ENCODE measurements around the gene DNAH6.

Gene DNAH6

DNA sequence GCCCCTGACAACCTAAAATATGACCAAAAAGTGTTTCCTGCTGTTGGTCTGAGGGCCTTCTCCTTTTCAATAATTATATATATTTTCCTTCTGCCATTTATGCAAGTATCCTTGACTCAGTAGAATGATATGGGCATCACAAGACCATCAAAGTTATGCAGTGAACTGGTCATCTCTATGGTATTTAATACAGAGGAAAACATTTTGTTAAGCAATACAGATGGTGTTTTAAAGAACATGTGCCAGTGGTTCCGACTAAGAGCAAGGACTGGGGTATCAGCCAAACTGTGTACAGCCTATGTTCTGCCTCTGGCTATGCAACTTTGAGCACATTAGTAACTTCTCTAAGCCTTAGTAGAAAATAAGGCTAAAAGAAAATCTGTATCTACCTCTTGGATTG, 185.6 kb downstream of the DNAH6 start:
- DNase-seq = no peak

DNA sequence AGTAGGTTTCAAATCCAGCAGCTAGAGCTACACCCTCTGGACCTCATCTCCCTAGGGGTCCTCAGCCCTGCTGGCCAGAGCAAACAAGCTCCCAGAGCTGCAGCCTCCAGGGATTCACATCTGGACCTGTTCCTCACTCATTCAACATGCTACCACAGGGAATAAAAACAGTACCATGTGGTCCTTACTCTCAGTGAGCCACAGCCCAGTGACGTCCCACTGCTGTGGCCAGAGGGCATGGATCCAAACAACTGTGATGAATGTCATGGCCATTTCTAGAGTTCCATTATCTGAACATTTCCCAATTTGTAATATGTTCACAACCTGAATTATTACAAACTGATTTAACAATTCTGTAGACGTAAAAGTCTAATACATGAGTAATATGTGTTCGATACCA, 186.6 kb downstream of the DNAH6 start:
- no peak for DNase-seq

DNA sequence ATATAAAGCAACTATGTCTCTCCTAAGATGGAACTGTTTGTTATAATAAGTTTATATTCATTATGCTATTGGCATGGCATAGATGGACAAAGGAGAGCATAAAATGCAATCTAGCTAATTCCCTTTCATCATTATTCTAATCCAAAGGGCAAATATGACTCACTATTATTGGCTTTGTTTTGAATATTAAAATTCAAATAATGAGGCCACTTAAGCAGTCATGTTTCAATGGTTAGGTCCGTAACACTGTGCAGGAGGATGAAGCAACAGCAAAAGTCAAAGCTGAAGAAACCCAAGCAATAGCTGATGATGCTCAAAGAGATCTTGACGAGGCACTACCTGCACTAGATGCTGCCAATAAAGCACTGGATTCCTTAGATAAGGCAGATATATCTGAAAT, 187.5 kb downstream of the DNAH6 start:
- no peak for DNase-seq

DNA sequence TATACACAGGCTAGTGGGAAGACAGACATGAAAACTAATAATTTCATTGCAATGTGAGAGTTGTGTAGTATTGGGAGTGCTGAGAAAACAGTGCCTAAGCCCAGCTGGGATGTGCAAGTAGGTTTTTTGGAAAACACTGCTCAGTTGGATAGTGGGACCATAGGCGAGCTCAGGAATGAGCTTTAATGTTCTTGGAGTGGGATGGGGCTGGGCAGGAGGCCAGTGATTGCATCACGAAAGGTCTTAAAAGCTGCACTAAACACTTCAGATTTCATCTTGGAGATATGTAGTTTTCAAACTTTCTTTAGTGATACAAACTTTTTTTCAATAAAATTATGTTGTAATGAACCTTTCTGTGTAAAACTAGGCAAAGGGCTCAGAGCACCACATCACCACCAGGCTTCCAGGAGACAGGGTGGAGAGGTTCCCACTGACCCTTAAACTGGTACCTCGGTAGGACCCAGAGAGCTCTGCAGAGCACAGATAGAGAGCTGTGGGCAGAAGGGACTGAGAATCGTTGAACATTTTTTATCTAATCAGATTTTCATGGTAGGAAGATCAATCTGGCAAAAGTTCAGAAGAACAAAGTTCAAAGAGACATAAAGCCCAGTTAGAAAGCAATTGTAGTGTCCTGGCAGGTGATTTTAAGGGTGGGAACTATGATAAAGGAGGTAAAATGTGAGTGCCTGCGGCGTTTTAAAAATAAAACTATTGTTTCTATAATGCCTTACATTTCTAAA, 188.4 kb downstream of the DNAH6 start:
- no peak for DNase-seq

DNA sequence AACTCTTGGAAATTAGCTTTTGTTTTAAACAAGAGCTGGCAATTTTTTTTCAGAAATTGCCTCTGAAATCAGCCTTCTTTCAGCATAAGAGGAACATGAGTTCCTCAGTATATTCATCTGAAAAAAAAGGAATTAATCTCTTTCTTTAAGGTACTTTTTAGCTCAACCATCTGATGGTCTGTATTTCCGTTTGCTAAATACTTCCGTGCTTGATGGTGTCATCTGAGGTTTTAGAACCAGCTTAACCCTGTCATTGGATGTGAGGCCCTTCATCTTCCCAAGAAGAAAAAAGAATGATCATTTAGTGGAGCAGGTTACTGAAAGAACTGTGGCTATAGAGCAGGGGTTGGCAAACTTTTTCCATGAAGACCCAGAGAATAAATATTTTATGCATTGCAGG, 189.6 kb downstream of the DNAH6 start:
- DNase-seq = no peak

DNA sequence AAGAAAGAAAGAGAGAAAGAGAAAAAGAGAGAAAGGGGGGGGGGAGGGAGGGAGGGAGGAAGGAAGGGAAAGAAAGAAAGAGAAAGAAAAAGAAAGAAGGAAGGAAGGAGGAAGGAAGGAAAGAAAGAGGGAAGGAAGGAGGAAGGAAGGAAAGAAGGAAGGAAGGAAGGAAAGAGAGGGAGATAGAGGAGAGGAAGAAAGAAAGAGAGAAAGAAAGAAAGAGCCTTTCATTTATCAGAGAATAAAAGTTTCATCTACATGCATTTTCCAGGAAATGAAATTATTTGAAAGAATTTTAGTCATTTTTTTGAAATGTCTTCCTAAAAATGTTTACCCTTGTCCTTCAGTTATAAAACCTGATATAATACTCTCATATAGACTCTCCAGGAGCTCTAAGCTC, 192.1 kb downstream of the DNAH6 start:
- DNase-seq = no peak

DNA sequence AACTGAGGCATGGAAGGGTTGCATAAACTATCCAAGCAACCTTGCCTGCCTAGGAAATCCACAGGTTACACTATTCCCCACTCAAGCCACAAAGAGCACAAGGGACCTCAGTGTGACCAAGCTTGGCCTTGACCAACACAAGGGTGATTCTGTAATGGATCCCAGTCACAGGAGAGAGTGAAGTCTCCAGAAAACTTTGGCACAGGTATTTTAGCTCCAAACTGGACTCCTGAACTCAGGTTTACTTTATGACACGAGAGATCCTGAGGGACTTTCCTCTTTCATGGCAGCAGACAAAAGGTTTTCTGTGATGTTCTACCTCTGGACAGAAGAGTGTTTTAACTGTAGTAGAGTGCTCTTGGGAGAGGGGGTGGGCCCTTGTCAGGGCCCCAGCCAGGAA, 195.4 kb downstream of the DNAH6 start:
- no peak for DNase-seq

DNA sequence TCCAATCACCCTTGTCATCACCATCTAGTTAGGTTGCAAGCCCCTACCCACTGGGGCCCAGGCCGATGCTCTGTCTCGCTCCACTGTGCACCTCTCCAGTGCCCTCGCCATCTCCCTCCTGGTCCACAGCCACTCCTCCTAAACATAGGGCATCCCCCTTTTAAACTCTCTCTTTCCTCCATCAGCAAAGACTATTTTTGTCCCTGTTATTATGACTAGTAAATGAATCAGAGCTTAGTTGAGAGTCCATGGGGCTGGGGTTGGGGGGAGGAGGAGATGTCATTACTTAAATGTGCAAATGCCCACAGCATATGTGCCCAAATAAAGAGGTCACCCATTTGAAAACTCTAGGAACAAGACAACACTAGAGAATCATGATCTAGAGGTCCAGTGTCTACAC, 197.1 kb downstream of the DNAH6 start:
- DNase-seq = no peak

DNA sequence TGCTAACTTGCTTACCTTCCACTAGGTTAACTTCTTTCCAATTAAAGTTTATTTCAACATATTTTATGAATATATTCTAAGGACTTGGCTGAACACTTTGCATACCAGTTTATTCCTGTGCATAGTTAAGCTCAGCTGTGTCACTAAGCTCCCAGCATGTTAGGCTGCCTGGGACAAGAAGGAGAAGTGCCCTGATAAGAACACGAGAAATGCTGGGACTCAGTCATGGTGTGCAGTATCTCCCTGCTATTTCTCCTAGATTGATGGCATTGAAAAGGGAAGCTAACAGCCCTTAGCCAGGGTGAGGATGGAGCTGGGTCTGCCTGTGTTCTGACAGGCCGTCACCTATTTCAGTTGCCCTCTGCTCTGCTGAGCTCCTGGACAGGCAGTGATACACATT, 200.3 kb downstream of the DNAH6 start:
- DNase-seq = no peak

DNA sequence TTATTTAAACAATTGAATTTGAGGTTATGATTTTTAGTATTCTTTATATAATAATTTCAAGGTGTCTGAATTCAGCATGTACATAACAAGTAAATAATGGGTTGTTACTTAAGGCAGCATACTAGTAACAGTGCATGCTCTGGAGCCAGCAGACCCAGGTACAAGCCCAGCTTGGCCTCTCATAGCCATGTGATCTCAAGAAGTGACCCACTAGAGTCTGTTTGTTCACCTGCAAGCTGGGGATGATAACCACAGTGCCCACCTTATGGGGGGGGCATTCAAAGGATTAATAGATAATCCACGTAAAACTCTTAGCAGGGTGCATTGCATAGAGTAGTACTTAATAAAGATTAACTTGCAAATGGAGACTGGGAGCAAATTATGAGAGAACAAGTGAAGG, 201.0 kb downstream of the DNAH6 start:
- DNase-seq = no peak

DNA sequence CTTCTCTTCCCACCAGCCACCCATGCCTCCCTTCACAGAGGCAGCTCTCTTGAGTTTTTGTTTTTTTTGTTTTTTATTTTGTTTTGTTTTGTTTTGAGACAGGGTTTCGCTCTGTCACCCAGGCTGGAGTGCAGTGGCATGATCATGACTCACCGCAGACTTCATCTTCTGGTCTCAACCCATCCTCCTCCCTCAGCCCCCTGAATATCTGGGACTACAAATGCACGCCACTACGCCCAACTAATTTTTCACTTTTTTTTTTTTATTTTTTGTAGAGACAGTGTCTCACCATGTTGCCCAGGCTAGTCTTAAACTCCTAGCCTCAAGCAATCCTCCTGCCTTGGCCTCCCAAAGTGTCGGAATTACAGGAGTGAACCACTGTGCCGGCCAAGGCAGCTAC, 203.1 kb downstream of the DNAH6 start:
- DNase-seq = no peak

DNA sequence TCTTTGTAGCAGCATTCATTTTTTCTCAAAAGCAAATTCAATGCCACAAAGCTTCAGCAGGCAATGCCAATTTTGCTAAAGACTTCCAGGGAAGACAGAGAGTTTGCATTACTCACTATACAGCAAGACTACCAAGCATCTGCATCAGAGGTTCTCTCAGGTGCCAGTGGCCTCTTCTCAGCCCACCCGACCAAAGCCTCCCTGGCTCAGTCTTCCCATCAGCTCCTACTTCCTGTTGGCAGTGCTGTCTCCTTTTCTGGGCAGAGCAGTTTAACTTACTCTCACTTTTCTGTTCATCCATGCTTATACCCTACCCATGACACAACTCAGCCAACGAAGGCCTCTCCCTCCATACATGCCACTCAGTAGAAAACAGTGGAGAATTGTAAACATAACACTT, 207.5 kb downstream of the DNAH6 start:
- no peak for DNase-seq

DNA sequence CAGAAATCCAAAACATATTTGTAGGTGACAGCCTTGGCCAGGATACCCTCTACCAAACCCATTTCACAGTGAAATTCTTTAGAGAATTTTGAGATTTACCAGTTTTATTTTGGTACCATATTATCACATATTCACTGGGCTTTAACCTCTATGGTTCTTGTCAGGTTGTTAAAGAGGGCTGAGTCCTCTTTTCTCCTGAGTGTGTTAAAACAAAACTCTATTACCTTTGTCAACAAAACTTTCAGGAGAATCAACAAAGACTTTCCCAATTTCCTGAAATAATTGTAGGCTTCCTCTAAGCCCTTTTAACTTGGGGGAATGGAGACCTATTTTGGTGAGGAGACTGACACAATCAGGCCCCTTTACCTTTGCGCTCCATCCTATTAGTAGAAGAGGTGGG, 209.4 kb downstream of the DNAH6 start:
- DNase-seq = no peak

DNA sequence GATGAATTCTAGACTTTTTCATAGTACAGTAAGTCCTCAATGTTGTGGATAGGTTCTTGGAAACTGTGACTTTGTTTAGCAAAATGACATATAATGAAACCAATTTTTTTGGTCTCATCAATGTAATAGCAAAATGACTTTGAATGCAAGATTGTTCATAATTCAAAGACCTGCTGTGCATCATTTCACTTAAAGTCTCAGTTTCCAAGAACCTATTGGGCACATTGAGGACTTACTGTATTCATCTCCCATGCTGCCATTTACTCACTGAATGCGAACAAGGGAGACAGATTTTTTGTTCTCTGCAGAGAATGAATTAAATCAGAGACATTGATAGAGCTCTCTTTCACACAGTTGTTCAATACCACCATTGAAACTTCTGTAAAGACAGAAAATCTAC, 211.0 kb downstream of the DNAH6 start:
- DNase-seq = no peak

DNA sequence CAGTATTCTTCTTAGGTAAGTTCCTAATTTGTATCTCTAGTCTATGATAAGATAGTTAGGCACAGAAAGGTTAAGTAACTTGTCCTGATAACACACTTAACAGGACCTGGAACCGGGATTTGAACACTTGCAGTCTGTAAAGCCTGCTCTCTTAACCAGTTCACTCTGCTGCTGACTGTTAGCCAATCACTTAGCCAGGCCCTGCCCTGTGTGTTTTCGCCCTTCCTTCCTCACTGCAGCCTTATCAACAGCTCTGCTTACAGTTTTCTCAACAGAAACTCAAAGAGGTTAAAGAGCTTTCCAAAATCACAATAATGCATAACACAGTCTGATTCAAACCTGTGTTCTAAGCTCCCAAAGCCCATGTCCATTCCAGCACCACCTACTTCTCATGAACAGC, 212.9 kb downstream of the DNAH6 start:
- no peak for DNase-seq

DNA sequence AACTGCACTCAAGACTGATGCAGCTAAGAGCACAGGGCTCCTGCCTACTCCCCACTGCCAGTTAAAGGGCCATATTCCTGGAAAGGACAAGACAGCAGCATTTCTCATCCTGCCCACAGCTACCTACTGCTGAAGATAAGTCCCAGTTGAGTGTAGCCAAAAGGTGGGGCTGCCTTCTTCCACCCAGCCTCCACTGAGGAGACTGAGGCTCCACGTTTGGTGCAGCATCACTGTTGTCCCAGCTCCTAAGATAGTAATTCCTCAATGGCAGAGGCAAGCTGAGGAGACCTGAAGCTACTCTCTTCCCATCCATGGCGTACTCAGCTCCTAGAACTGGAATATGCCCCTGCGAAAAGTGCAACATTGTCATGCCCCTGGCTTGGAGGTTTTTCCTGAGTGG, 214.9 kb downstream of the DNAH6 start:
- DNase-seq = no peak

DNA sequence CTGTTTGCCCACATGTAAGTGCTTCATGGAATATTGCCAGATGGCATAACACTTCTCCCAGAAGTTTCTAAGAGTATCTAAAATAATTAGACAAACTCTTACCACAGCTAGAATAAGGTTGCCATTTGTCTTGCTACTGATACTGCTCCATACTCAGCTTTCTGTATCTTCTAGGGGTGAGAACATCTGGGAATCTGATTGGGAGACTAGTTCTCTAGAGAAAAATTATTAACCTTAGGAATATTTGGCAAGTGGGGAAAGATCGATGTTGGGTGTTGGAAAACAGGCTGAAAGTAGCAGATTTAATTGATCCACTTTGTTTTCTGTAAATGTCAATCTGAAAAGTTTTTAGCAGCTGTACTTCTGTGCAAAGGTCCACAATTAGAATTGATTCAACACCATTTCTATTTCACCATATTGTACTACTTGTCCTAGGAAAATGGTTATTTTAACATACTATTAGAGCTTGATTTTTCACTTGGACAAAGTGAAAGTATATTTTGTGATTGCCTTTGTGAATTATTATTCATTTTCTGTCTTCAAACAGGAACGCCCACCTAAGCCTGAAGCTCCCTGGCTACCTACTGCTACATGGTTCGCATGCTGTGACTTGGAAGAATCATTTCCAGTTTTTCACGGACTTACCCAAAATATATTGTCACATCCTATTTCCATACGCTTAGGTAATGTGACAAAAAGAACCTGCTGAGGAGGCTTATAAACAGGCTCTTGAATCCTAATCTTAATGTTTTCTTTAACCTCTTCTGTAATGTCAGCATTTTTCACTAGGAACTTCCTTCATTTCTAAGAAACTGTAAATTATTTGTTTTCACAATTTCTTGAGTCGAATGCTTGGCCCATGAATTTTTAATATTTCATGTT, 216.8 kb downstream of the DNAH6 start:
- no peak for DNase-seq

DNA sequence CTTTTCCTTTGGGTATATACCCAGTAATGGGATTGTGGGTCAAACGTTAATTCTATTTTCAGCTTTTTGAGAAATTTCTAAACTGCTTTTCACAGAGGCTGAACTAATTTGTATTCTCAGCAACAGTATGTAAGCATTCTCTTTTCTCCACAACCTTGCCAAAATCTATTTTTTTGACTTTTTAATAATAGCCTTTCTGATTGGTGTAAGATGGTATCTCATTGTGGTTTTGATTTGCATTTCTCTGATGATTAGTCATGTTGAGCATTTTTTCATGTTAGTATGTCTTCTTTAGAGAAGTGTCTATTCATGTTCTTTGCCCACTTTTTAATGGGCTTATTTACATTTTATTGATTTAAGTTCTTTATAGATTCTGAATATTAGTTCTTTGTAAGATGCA, 219.1 kb downstream of the DNAH6 start:
- DNase-seq = no peak

DNA sequence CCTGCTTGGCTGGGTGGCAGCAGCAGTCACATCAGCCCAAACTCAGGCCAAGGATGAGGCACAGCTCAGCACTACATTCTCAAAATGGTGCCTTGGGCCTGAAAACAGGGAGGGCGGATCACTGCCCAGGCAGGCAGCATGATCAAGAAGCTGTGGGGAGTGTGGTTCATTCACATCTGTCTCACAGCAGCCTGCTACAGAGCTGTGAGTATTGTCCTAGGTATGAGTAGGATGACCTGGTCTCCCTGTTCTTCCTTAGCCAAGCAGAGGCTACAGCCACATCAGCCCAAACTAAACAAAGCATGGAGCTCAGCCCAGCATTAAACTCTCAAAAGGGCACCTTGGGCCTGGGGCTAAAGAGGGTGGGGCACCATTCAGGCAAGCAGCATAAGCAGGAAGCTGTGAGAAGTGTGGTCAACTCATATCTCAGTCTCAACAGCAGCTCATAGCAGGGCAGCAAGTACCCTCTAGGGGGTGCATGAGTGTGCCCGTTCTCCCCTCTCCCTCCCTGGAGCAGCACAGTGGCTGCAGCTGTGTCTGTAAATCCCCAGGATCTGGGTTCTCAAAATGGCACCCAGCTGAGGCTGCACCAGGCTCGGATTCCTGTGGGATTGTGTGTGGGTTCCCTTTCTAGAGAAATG, 225.0 kb downstream of the DNAH6 start:
- no peak for DNase-seq

DNA sequence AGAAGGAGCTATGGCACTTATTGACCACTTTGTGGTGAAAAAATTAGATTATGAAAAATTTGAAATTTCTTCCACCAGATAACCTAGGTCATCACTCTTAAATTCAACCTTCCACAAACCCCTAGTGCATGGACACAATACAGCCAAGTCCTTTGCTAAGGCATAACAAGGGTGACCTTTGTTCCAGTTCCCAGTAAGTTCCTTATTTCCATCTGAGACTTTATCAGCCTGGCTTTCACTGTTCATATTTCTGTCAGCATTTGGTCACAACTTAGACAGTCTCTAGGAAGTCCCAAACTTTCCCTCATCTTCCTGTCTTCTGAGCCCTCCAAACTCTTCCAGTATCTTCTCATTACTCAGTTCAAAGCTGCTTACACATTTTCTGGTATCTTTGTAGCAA, 232.0 kb downstream of the DNAH6 start:
- DNase-seq = no peak

DNA sequence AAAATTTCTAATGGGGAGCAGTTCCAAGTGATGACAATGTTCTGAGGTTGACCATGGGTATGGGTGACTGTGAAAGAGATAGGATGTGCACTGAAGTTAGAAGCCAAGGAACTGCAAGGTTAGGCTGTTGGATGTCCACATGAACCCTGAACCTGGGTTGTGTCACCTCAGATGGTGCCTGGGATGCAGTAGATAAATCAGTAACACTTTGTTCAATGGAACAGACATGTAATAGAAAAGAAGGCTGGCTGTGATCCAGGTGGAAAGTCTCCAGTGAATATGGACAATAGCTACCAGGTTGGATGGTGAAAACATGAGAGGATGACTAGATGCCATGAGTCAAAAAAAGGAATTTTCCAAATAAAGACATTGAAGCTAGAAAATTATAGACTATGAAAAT, 233.1 kb downstream of the DNAH6 start:
- no peak for DNase-seq

DNA sequence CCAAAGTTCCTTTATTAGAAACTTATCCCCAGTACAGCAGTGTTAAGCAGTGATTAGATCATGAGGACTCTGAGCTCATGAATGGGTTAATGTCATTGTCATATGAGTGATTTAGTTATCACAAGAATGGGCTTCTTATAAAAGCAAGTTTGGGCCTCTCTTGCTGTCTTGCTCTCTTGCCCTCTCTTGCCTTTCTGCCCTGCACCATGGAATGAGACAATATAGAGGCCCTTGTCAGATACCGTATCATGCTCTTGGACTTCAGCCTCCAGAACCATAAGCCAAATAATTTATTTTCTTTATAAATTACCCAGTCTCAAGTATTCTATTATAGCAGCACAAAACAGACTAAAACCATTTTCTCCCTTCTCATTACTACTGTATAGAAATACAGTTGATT, 238.8 kb downstream of the DNAH6 start:
- DNase-seq = no peak

DNA sequence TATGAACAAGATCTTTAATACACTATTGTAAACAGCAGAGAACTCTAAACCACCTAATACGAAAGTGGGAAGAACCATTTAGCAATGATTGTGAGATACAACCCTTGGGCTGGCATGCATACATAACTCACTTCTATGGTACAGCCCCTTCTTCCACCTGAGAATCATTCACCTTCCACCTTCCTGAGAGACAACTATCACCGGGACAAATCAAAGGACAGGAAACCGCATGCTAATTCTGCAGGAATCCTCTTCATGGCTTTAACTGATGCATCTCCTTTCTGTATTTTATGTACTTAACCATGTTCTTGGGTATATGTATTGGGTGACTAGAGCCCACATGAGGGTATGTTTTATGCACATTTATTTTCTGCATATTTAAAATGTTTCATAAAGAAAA, 241.3 kb downstream of the DNAH6 start:
- no peak for DNase-seq

DNA sequence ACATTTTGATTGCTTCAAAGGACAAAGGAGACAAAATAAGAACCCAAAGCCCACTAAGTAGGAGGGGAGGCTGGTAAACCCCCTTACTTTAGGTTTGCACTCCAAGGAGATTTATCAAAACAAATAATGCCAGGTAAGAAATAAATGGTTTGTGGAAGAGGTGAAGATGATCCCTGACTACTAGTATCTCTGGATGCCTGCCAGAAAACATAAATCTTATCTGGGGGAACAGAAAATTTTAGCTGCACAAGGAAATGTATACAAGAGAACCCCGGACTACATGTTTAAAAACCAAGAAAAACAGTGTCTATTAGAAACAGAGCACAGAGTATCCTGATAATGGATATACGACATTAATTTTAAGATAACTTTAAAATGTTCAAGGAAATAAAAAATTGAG, 250.5 kb downstream of the DNAH6 start:
- no peak for DNase-seq

All from NCI-H2171 (cell line).